HS-5 (cell line): Measurements from ENCODE around the gene SPRING1.
A peak's percentile ranks its signal among the peaks of the same experiment; 100 is the strongest.

Experiments
- DNase-seq: peaks from one replicate; pipeline ENCODE4 v3.0.0-alpha.2; 2012; ENCODE audit warnings: low read depth

Gene SPRING1

GRCh38 chr12:116708826-116709756, 28.8 kb downstream of the SPRING1 start:
- DNase-seq, result peak; percentile 46

- no peak for DNase-seq
These were observed 30.1 kb downstream of the SPRING1 start for GRCh38 chr12:116707751-116708150.

- DNase-seq, result no peak
These were observed 34.6 kb downstream of the SPRING1 start for GRCh38 chr12:116703214-116703795.

DNA sequence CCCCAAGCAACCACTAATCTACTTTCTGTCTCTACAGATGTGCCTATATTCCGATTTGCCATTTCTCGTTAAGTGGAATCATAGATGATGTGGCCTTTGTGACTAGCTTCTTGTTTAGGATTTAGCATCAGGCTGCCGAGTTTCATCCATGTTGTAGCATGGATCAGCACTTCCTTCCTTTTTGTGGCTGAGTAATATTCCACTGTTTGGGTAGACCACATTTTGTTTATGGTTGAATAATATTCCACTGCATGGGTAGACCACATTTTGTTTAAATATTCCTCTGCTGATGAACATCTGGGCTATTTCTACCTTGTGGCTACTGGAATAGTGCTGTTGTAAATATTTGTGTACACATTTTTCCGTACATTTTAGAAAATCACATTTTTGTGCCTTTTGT, 36.4 kb downstream of the SPRING1 start:
- DNase-seq, result no peak

- no peak for DNase-seq
These were observed 37.8 kb downstream of the SPRING1 start for GRCh38 chr12:116700066-116700465.

DNA sequence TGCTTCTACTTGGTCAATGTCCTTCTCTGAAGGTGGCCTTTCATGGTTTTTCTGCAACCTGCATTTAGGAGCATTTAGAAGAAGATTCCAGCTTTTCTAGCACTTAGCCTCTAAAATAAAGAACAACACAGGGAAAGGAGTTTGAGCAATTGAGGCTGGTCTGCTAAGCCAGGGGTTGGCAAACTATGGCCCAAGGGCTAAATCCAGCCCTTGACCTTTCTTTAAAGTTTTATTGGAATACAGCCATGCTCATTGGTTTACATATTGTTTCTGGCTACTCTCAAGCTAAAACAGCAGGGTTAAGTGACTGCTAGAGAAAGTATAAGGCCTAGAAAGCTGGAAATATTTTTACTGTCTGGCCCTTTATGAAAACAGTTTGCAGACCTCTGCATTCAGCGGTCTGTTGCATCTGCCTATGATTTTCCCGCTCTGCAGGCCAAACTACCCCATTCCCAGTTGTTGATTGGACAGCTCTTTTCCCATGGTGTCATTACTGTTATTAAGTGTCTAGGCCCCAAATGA, 39.3 kb downstream of the SPRING1 start:
- DNase-seq, result no peak

DNA sequence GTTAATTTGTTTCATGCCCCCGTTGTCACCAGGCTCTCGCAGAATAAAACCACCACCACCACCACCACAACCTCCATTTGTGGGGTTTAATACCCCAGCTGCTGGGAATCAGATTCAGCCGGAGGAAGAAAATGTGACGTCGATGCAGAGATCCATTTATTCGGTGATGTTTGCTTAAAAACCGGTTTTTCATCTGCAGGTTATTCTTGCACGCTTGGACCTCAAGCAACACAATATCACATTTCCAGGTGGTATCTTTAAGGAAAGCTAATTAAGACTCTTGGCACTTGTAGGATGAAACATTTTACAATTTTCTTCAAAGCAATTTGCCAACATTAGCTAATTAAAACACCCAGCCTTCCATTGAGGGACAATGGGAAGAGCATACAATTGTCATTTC, 39.8 kb downstream of the SPRING1 start:
- DNase-seq, result no peak

GRCh38 chr12:116697716-116698115, 40.2 kb downstream of the SPRING1 start:
- DNase-seq, result no peak

GRCh38 chr12:116697305-116697704, 40.6 kb downstream of the SPRING1 start:
- DNase-seq, result no peak

DNA sequence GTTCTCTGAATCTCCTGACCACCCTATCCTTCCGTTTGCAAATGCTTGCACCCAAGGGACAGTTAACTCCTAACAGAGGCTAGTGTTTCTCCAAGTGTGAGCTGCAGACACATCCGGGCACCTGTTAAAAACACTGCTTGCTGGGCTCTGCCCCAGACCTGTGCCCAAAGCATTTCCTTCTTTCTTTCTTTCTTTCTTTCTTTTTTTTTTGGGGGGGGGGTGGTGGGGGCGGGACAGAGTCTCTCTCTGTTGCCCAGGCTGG, 42.5 kb downstream of the SPRING1 start:
- no peak for DNase-seq

DNA sequence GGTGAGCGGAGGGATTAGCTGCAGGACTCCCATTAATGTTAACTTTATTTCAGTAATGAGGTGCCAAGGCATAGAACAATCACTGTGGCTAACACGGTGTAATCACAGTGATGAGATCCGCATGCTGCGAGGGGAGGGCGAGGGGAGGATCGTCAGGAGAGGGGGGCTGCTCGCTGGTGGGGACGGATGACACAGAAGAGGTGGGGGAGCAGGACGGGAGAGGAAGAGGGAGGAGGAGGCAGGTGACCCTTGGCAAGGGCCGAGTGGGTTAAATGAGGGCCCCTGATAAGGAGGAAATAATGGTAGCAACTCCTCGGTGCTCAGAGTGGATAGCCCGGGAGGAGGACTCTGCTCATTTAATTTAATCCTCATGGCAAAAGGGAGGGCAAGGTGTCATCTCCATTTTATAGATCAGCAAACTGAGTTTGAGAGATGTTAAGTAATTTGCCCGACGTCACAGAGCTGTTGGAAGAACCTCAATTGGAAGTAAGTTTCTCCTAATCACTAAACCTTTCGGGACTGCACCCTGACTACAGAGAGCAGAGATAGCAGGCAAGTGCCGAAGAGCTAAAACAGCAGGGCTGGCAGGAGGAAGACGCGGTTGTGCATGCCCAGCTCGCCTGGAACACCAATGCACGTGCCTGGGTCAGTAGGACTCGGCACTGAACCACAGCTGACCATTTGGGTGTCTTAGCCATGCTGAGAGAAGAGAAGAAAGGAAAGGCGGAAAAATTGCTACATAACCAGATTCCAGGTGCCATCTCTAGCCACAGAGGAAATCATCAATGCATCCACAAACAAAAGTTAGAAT, 43.0 kb downstream of the SPRING1 start:
- DNase-seq, result no peak

- DNase-seq, result no peak
These were observed 44.3 kb downstream of the SPRING1 start for GRCh38 chr12:116693286-116694227.

DNA sequence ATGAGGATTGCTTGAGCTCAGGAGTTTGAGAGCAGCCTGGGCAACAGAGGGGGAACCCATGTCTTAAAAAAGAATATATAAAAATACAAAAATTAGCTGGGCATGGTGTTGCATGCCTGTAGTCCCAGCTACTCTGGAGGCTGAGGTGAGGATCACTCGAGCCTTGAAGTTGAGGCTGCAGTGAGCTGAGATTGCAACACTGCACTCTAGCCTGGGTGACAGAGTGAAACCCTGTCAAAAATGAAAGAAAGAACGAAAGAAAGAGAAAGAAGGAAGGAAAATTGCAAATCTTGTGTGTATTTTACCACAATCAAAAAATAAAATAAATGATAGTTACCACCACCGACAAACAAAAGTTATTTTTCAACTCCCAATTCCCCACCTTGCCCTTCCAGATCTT, 45.3 kb downstream of the SPRING1 start:
- no peak for DNase-seq

DNA sequence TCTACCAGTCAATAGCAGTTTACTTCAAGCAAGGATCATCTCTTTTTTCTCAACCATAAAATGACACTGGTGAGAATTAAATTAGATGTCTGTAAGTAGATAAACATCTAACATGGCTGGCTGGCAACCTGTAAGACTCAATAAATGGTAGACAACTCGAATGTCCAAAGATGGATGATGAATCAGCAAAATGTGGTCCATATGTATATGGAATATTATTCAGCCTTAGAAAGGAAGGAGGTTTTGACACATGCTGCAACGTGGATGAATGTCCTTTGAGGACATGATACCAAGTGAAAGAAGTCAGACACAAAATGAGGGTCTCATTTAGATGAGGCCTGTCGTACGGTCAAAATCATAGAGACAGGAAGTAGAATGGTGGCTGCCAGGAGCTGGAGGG, 46.2 kb downstream of the SPRING1 start:
- DNase-seq, result no peak

GRCh38 chr12:116691205-116691604, 46.7 kb downstream of the SPRING1 start:
- DNase-seq, result no peak

DNA sequence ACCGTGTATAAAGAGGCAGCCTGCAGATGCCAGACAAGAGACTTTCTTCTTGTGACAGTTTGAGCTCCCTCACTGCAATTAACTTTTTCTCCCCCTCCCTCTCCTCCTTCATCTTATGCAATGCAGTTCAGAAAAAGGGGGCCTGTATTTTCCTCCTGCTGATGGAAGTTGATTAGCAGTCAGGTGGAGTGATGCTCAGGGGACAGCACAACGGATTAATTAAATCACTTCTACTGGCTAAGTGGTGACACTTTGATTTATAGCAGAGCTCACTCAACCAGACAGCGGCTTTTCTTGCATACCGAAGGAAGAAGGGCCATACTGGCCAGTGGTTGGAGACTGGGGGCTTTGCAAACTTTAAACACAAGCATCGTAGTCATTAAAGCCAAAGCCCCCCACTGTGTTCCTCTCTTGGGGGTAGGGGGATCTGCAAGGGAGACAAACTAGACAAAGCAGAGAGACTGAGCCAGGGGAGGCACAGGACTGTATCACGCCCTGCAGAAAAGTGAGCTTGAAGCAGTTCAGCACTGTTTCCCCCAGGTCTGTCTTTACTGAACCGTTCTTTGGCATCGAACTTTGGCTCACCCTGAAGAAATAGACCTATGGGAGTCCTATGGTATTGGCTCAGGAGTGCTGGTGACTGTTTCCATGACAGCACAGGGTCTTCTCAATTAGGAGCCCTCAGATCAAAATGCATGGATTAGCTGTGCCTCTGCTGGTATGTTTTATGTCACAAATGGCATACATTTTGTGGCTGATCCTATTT, 47.7 kb downstream of the SPRING1 start:
- DNase-seq, result no peak

- no peak for DNase-seq
These were observed 48.3 kb downstream of the SPRING1 start for GRCh38 chr12:116689521-116689920.
